KMS-11 (cell line): Measurements from ENCODE around the gene TMC7.

ENCODE experiments used
- H2AFZ ChIP-seq: fragments of 200-600 bp; sonication (generic); 2 replicates; pipeline ENCODE4 v1.6.1; 2016; ENCODE audit warnings: antibody characterized with exemption, mixed run types, low read depth
- H3K27ac ChIP-seq: fragments of 200-600 bp; sonication (generic); 2 replicates; pipeline ENCODE4 v1.6.1; 2016; ENCODE audit warnings: mild to moderate bottlenecking, mixed run types
- H3K27me3 ChIP-seq: fragments of 200-600 bp; sonication (generic); 2 replicates; pipeline ENCODE4 v1.6.1; 2017; ENCODE audit warnings: mild to moderate bottlenecking, low read depth, mixed run types, moderate library complexity; ENCODE audit not compliant: insufficient read depth
- H3K36me3 ChIP-seq: fragments of 200-600 bp; sonication (generic); 2 replicates; pipeline ENCODE4 v1.6.1; 2017; ENCODE audit warnings: mild to moderate bottlenecking, mixed run types; ENCODE audit not compliant: insufficient read depth
- H3K4me1 ChIP-seq: fragments of 200-600 bp; sonication (generic); 2 replicates; pipeline ENCODE4 v1.6.1; 2016; ENCODE audit warnings: mild to moderate bottlenecking, low read depth, mixed run types; ENCODE audit not compliant: poor library complexity, severe bottlenecking
- H3K4me2 ChIP-seq: fragments of 200-600 bp; sonication (generic); 2 replicates; pipeline ENCODE4 v1.7.0; 2016; ENCODE audit warnings: mild to moderate bottlenecking, mixed run types
- H3K4me3 ChIP-seq: fragments of 200-600 bp; sonication (generic); IDR thresholded peaks from 2 replicates; pipeline ENCODE4 v1.6.1; 2017; ENCODE audit warnings: low read depth, low read length, mixed read lengths; ENCODE audit not compliant: insufficient read depth
- H3K79me2 ChIP-seq: fragments of 200-600 bp; sonication (generic); 2 replicates; pipeline ENCODE4 v1.6.1; 2016; ENCODE audit warnings: low read depth, mixed run types; ENCODE audit not compliant: insufficient read depth
- H3K9ac ChIP-seq: fragments of 200-600 bp; sonication (generic); 2 replicates; pipeline ENCODE4 v1.6.1; 2016; ENCODE audit warnings: mild to moderate bottlenecking, mixed run types
- H4K20me1 ChIP-seq: fragments of 200-600 bp; sonication (generic); 2 replicates; pipeline ENCODE4 v1.6.1; 2016; ENCODE audit warnings: mild to moderate bottlenecking, mixed run types; ENCODE audit not compliant: insufficient read depth
- CTCF ChIP-seq: fragments of 200-600 bp; sonication (generic); conservative IDR thresholded peaks from 2 replicates; pipeline ENCODE4 v1.6.1; 2017; ENCODE audit warnings: low read depth, mild to moderate bottlenecking, antibody characterized with exemption, low read length, moderate library complexity, mixed read lengths

The TMC7 gene

GRCh38 chr16:19095654-19096053, 111.9 kb downstream of the TMC7 start:
- no peak for TF ChIP-seq CTCF
- Histone ChIP-seq H3K27me3 (no peaks in the 10 kb centered on the region), H3K4me1 (peaks cover 6% of the 10 kb centered on the region), H3K79me2 (no peaks in the 10 kb centered on the region), H3K27ac (no peak overlapping the region), H3K36me3 (no peaks in the 10 kb centered on the region), H4K20me1 (no peaks in the 10 kb centered on the region), H3K9ac (no peak overlapping the region), H3K4me2 (no peak overlapping the region), H2AFZ (no peak overlapping the region; the same call in 1 of the 2 replicates), H3K4me3 (no peak overlapping the region)

DNA sequence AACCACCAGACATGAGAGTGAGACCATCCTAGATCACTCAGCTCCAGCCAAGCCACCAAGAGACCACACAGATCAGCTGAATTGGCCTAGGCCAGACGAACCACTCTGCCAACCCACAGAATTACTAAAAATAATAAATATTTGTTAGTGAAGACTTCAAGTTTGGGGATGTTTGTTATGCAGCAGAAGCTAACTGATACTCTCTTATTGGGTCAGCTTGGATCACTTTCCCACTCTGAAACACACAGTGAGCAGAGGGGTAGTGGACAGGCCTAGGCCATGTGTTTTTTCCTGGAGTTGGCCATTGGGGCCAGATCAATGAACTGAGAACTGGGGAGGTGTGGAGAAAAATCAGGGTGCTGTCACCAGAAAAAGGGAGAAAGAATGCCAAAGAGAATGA, 114.4 kb downstream of the TMC7 start:
- no peaks in the 10 kb centered on the region for H4K20me1 ChIP-seq
- H3K4me1 ChIP-seq: peaks cover 6% of the 10 kb centered on the region
- no peaks in the 10 kb centered on the region for H3K36me3 ChIP-seq
- no peaks in the 10 kb centered on the region for H3K79me2 ChIP-seq
- H3K9ac ChIP-seq: no peak overlapping the region
- H2AFZ ChIP-seq: no peak overlapping the region
- no peak overlapping the region for H3K4me3 ChIP-seq
- no peaks in the 10 kb centered on the region for H3K27me3 ChIP-seq
- no peak for TF ChIP-seq CTCF
- H3K4me2 ChIP-seq: no peak overlapping the region
- H3K27ac ChIP-seq: no peak overlapping the region

- Histone ChIP-seq H3K79me2 (no peaks in the 10 kb centered on the region), H3K4me2 (no peak overlapping the region), H3K4me1 (no peaks in the 10 kb centered on the region), H3K27me3 (no peaks in the 10 kb centered on the region), H3K27ac (no peak overlapping the region), H4K20me1 (no peaks in the 10 kb centered on the region), H3K4me3 (no peak overlapping the region), H2AFZ (no peak overlapping the region), H3K9ac (no peak overlapping the region), H3K36me3 (no peaks in the 10 kb centered on the region)
- no peak for TF ChIP-seq CTCF
These were observed 118.6 kb downstream of the TMC7 start for GRCh38 chr16:19102187-19102872.

DNA sequence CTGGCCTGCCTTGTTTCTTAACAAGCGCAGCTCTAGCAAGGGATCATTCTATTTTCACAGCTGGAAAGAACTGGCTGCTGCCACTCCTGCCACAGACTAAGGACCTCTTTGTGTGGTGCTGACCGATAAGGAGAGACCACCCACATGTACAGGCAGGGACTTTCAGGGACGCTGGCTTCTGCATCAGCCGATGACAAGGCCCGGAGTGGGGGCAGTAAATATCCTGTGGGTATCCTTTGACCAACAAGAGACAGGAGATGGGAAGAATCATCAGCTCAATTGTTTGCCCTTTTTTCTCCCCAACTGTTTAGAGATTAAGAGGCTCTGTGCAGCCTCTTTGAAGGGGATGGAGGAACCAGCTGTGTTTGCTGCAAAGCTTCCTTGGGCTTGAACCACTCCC, 120.9 kb downstream of the TMC7 start:
- Histone ChIP-seq H2AFZ (no peak overlapping the region), H3K4me2 (no peak overlapping the region)

More for the DNA sequence above, 120.9 kb downstream of the TMC7 start:
- Histone ChIP-seq H3K27me3 (no peaks in the 10 kb centered on the region), H3K27ac (no peak overlapping the region), H3K79me2 (no peaks in the 10 kb centered on the region), H3K4me3 (no peak overlapping the region), H3K36me3 (no peaks in the 10 kb centered on the region), H3K9ac (no peak overlapping the region), H3K4me1 (no peaks in the 10 kb centered on the region), H4K20me1 (no peaks in the 10 kb centered on the region)
- no peak for TF ChIP-seq CTCF
